Liver (tissue), 9 donors: ENCODE measurements around the gene DNAH17. TPM values are rescaled to one million over a fixed set of nuclear protein-coding genes. Genes with fewer than 3 reads are reported as not detected.

ENCODE experiments used
- DNase-seq: peaks from one replicate; pipeline ENCODE4 v3.0.0-alpha.2; 2017; ENCODE audit warnings: low spot score
- H3K27ac ChIP-seq, 2 donors: one replicate each; pipeline ENCODE4 v1.7.0; 2013; ENCODE audit warnings: inconsistent platforms in 2 of 2, low read length in 2 of 2, control low read depth in 1 of 2, low read depth in 1 of 2, mild to moderate bottlenecking in 1 of 2
- H3K27me3 ChIP-seq, 4 donors: one replicate each; pipeline versions ENCODE4 v1.6.1 to v1.7.0; 2013; ENCODE audit warnings: low read length in 3 of 4, inconsistent platforms in 1 of 4, mild to moderate bottlenecking in 1 of 4, moderate library complexity in 1 of 4; ENCODE audit not compliant: control insufficient read depth in 4 of 4, insufficient read depth in 4 of 4
- H3K36me3 ChIP-seq, 4 donors: one replicate each; pipeline versions ENCODE4 v1.6.1 to v1.7.0; 2013; ENCODE audit warnings: low read length in 3 of 4, mild to moderate bottlenecking in 3 of 4, low read depth in 1 of 4, moderate library complexity in 1 of 4; ENCODE audit not compliant: control insufficient read depth in 4 of 4, insufficient read depth in 3 of 4
- H3K4me1 ChIP-seq, 4 donors: one replicate each; pipeline versions ENCODE4 v1.6.1 to v1.7.0; 2013; ENCODE audit warnings: low read length in 3 of 4, mild to moderate bottlenecking in 3 of 4, moderate library complexity in 1 of 4; ENCODE audit not compliant: control insufficient read depth in 4 of 4, insufficient read depth in 4 of 4
- H3K4me3 ChIP-seq, 3 donors: one replicate each; pipeline versions ENCODE4 v1.6.1 to v1.7.0; 2013; ENCODE audit warnings: low read length in 3 of 3, control low read depth in 1 of 3, low read depth in 1 of 3, mild to moderate bottlenecking in 1 of 3
- H3K9ac ChIP-seq, 2 donors: one replicate each; pipeline ENCODE4 v1.7.0; 2013; ENCODE audit warnings: low read length in 2 of 2, mild to moderate bottlenecking in 2 of 2, moderate library complexity in 2 of 2, control low read depth in 1 of 2, low read depth in 1 of 2
- H3K9me3 ChIP-seq, 4 donors: one replicate each; pipeline versions ENCODE4 v1.6.1 to v1.7.0; 2013; ENCODE audit warnings: low read length in 3 of 4; ENCODE audit not compliant: control insufficient read depth in 4 of 4
- ATF3 ChIP-seq: IDR thresholded peaks from 2 replicates; pipeline ENCODE4 v1.6.1; 2016; ENCODE audit warnings: antibody characterized with exemption
- FOXA1 ChIP-seq: IDR thresholded peaks from 2 replicates; pipeline ENCODE4 v1.6.1; 2016; ENCODE audit warnings: antibody characterized with exemption
- FOXA2 ChIP-seq: IDR thresholded peaks from 2 replicates; pipeline ENCODE4 v1.6.1; 2016; ENCODE audit warnings: antibody characterized with exemption
- HNF4A ChIP-seq, 2 donors: conservative IDR thresholded peaks; 2 replicates each; pipeline ENCODE4 v1.6.1; 2016; ENCODE audit warnings: antibody characterized with exemption in 2 of 2, mild to moderate bottlenecking in 2 of 2
- HNF4G ChIP-seq: IDR thresholded peaks from 2 replicates; pipeline ENCODE4 v1.6.1; 2016; ENCODE audit warnings: antibody characterized with exemption
- JUND ChIP-seq, 2 donors: IDR thresholded peaks; 2 replicates each; pipeline ENCODE4 v1.6.1; 2016; ENCODE audit warnings: antibody characterized with exemption in 2 of 2
- MAX ChIP-seq: IDR thresholded peaks from 2 replicates; pipeline ENCODE4 v1.6.1; 2016; ENCODE audit warnings: antibody characterized with exemption
- RAD21 ChIP-seq, 2 donors: IDR thresholded peaks; 2 replicates each; pipeline ENCODE4 v1.6.1; 2016; ENCODE audit warnings: antibody characterized with exemption in 2 of 2, mild to moderate bottlenecking in 2 of 2
- REST ChIP-seq: IDR thresholded peaks from 2 replicates; pipeline ENCODE4 v1.6.1; 2016; ENCODE audit warnings: antibody characterized with exemption, mild to moderate bottlenecking
- RXRA ChIP-seq, 2 donors: IDR thresholded peaks; 2 replicates each; pipeline ENCODE4 v1.6.1; 2017 to 2018; ENCODE audit warnings: antibody characterized with exemption in 2 of 2, mild to moderate bottlenecking in 1 of 2
- YY1 ChIP-seq: IDR thresholded peaks from 2 replicates; pipeline ENCODE4 v1.6.1; 2016; ENCODE audit warnings: antibody characterized with exemption, mild to moderate bottlenecking
- ZBTB33 ChIP-seq: IDR thresholded peaks from 2 replicates; pipeline ENCODE4 v1.6.1; 2016; ENCODE audit warnings: antibody characterized with exemption
- WGBS: extraction: QIAGEN DNeasy Blood & Tissue Kit; methylation state at CpG from one replicate; pipeline ENCODE4 v1.1.7; 2013; 5-methylcytosine and 5-hydroxymethylcytosine counted together
- polyA plus RNA-seq, 2 donors: library from polyadenylated mRNA; stranded (reverse) in 1 of 2; unstranded in 1 of 2; fragments of 200-250 nt in 1 of 2; fragments of >200 nt in 1 of 2; fragmentation: Nextera tagmentation in 1 of 2; extraction: Ambion mirVana in 1 of 2; gene quantifications; one replicate each; pipeline versions ENCODE4 v1.2.1 to v1.2.3, GENCODE V29; 2013 to 2015
- total RNA-seq, 2 donors: library from RNA; depleted of rRNA; stranded (reverse); fragments of >200 nt; gene quantifications; one replicate each; pipeline ENCODE4 v1.2.3, GENCODE V29; 2014
- TF ChIP-seq, protein P1 (sequence below): fragments of 150-350 bp; IDR thresholded peaks from 2 replicates; pipeline ENCODE4 v1.5.1; 2017; ENCODE audit warnings: improper control_type of control experiment, low read depth, low read length; ENCODE audit not compliant: missing input control
- donor health status: healthy.
- donor health status: healthy.
- donor health status: healthy.
- donor health status: healthy.
- donor health status: healthy.

The DNAH17 gene
- total and polyA plus RNA-seq, 4 donors, result 0.09 to 0.79 TPM; not detected in 2

DNA sequence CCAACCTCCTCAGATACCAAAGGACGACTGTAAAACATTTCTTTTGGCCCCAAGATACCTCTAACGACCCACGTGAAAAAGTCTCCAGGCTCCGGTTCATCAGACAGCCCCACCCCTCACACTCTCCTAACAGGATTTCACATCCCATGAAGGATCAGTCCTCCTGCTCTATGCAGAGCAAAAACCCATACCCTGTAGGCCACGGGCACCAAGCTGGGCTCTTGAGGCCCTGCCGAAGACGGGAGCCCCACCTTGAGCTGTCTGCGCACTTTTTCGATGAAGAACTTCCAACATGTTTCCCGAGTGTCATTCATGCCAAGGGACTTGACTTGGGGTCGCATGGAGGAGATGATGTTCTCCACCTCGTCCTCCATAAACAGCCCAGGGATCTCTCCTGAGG, 108.8 kb downstream of the DNAH17 start:
- Histone ChIP-seq H3K4me3 (no peak overlapping the region), H3K9ac (no peak overlapping the region), H3K9me3 (peaks cover 0 to 2% (median 0%) of the 10 kb centered on the region in 4 donors), H3K4me1 (no peaks in the 10 kb centered on the region), H3K27ac (no peak overlapping the region), H3K36me3 (no peaks in the 10 kb centered on the region), H3K27me3 (peaks cover 0 to 2% (median 0%) of the 10 kb centered on the region in 4 donors)
- TF ChIP-seq ATF3 (no peak), MAX (no peak), RXRA (IDR thresholded peaks at IDR 0.05) (no peak), ZBTB33 (no peak), YY1 (no peak), REST (no peak), FOXA2 (no peak), RAD21 (IDR thresholded peaks at IDR 0.05) (no peak), HNF4A (conservative IDR thresholded peaks at IDR 0.05) (no peak), JUND (IDR thresholded peaks at IDR 0.05) (no peak), FOXA1 (no peak)
- TF ChIP-seq, protein P1, sequence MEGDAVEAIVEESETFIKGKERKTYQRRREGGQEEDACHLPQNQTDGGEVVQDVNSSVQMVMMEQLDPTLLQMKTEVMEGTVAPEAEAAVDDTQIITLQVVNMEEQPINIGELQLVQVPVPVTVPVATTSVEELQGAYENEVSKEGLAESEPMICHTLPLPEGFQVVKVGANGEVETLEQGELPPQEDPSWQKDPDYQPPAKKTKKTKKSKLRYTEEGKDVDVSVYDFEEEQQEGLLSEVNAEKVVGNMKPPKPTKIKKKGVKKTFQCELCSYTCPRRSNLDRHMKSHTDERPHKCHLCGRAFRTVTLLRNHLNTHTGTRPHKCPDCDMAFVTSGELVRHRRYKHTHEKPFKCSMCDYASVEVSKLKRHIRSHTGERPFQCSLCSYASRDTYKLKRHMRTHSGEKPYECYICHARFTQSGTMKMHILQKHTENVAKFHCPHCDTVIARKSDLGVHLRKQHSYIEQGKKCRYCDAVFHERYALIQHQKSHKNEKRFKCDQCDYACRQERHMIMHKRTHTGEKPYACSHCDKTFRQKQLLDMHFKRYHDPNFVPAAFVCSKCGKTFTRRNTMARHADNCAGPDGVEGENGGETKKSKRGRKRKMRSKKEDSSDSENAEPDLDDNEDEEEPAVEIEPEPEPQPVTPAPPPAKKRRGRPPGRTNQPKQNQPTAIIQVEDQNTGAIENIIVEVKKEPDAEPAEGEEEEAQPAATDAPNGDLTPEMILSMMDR, result no peak
- WGBS, result 86% methylated on average over 12 of the region's 12 CpGs
- no peak for DNase-seq

DNA sequence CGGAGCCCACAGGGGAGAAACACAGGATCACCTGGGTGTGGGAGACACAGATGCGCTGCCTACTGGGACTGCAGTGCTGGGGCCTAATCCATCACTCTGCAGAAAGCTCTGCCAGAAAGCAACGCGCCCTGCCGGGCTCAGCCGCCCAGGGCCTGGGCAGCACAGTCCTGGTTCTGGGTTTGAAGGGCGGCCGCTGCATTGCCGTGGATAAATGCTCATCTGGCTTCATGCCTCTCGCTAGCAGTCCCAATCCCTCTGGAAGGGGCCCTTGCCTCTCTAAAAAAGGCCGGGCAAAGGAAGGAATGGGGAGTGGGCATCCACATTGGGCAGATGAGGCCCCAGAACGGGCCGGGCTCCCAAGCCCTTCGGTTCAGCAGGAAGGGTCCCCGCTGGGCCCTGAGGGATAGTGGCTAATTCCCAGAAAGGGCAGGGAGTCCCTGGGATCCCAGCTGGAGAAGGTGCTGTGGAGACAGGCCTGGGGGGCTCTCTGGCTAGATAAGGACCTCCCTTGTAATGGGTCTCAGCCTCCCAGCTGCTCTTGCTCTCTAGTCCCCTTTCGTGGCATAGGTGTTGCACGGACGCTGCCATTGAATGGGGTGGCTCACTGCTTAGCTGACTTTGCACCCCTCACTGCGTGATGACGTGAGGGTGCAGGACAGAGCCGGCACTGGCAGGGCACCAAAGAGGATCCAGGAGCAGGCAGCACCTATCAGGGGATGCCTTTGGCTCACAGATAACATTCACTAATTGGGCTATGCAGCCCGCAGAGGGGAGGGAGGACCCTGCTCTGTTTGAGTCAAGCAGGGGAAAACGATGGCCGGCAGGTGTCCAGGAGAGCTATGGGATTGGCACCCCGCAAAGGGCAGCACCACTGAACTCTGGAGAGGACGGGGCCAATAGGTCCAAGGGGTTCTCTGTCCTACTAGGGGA, 110.1 kb downstream of the DNAH17 start:
- DNase-seq, result no peak
- WGBS, result 92% methylated on average over 26 of the region's 26 CpGs
- Histone ChIP-seq H3K9me3 (peaks cover 0 to 2% (median 0%) of the 10 kb centered on the region in 4 donors), H3K36me3 (no peaks in the 10 kb centered on the region), H3K4me3 (no peak overlapping the region), H3K9ac (no peak overlapping the region), H3K27me3 (peaks cover 0 to 2% (median 0%) of the 10 kb centered on the region in 4 donors), H3K27ac (no peak overlapping the region), H3K4me1 (no peaks in the 10 kb centered on the region)
- TF ChIP-seq HNF4G, result no peak
- TF ChIP-seq HNF4A (conservative IDR thresholded peaks at IDR 0.05), result no peak
- no peak for TF ChIP-seq FOXA2
- TF ChIP-seq MAX, result no peak
- TF ChIP-seq FOXA1, result no peak
- TF ChIP-seq YY1, result no peak
- no peak for TF ChIP-seq JUND (IDR thresholded peaks at IDR 0.05)
- TF ChIP-seq RAD21 (IDR thresholded peaks at IDR 0.05), result no peak
- no peak for TF ChIP-seq REST
- TF ChIP-seq, protein P1, result no peak
- no peak for TF ChIP-seq RXRA (IDR thresholded peaks at IDR 0.05)
